NOMO-1 (cell line): ENCODE data around the gene KNTC1.
"Not testable (repeated sequence)": the region's sequence is repeated elsewhere in the genome, so short reads cannot be mapped to it uniquely, and the experiment has no call there.

Experiments
- DNase-seq, 2 experiments: peaks; one replicate each; lab custom pipeline; 2025; ENCODE audit not compliant: unreplicated experiment in 2 of 2; lab: John Stamatoyannopoulos, UW

KNTC1 gene

GRCh38 chr12:122505419-122506051 is 21.5 kb upstream of the KNTC1 start:
- peak in 1 of 2 experiments; percentile 24 for DNase-seq

GRCh38 chr12:122506393-122506938 is 20.6 kb upstream of the KNTC1 start:
- no peak for DNase-seq

GRCh38 chr12:122508163-122508562 is 18.9 kb upstream of the KNTC1 start:
- no peak for DNase-seq

GRCh38 chr12:122513028-122513427 is 14.0 kb upstream of the KNTC1 start:
- DNase-seq, result not testable (repeated sequence)

- no peak for DNase-seq
Measured at GRCh38 chr12:122513660-122514059, 13.4 kb upstream of the KNTC1 start.

- no peak for DNase-seq
Measured at GRCh38 chr12:122515275-122515674, 11.8 kb upstream of the KNTC1 start.

GRCh38 chr12:122516544-122517361 is 10.3 kb upstream of the KNTC1 start:
- DNase-seq, result no peak

- DNase-seq, result no peak
Measured at GRCh38 chr12:122517877-122518276, 9.2 kb upstream of the KNTC1 start.

- no peak for DNase-seq
Measured at GRCh38 chr12:122518908-122519307, 8.1 kb upstream of the KNTC1 start.

- DNase-seq, result no peak
Measured at GRCh38 chr12:122519418-122519817, 7.6 kb upstream of the KNTC1 start.

GRCh38 chr12:122520676-122521075 is 6.4 kb upstream of the KNTC1 start:
- no peak for DNase-seq

- peak in 1 of 2 experiments; percentile 17 for DNase-seq
Measured at GRCh38 chr12:122523280-122523679, 3.8 kb upstream of the KNTC1 start.

GRCh38 chr12:122523846-122524718 is 3.0 kb upstream of the KNTC1 start:
- DNase-seq, result peak in 1 of 2 experiments; percentile 8

- DNase-seq, result peak; percentile 67 to 69
Measured at GRCh38 chr12:122527478-122527944, 462 bp downstream of the KNTC1 start.

GRCh38 chr12:122528582-122528981 is 1.5 kb downstream of the KNTC1 start:
- DNase-seq, result no peak

GRCh38 chr12:122528992-122529391 is 1.9 kb downstream of the KNTC1 start:
- DNase-seq, result no peak

GRCh38 chr12:122533856-122534255 is 6.8 kb downstream of the KNTC1 start:
- DNase-seq, result no peak

- no peak for DNase-seq
Measured at GRCh38 chr12:122537021-122537420, 10.0 kb downstream of the KNTC1 start.

- no peak for DNase-seq
Measured at GRCh38 chr12:122538496-122538895, 11.4 kb downstream of the KNTC1 start.

GRCh38 chr12:122544537-122544936 is 17.5 kb downstream of the KNTC1 start:
- DNase-seq, result no peak

GRCh38 chr12:122545855-122546254 is 18.8 kb downstream of the KNTC1 start:
- no peak for DNase-seq
